SK-N-SH treated with all-trans-retinoic acid at 6 μM for 48 hours (cell line): ENCODE results near the gene CPN1.

ENCODE experiments used
- CREB5 ChIP-seq: fragments of 250-450 bp; sonication (Bioruptor Pico); IDR thresholded peaks from 2 replicates; pipeline ENCODE4 v1.5.1; 2020; ENCODE audit warnings: low read depth, mild to moderate bottlenecking, moderate library complexity
- ZFP3 ChIP-seq: fragments of 250-450 bp; sonication (Bioruptor Pico); IDR thresholded peaks from 2 replicates; pipeline ENCODE4 v1.5.0; 2020; ENCODE audit warnings: mild to moderate bottlenecking, moderate library complexity
- TF ChIP-seq, protein P1 (sequence below): fragments of 250-450 bp; sonication (Bioruptor Pico); IDR thresholded peaks from 2 replicates; pipeline ENCODE4 v1.8.0; 2020; ENCODE audit warnings: mild to moderate bottlenecking, moderate library complexity, borderline replicate concordance

DNA sequence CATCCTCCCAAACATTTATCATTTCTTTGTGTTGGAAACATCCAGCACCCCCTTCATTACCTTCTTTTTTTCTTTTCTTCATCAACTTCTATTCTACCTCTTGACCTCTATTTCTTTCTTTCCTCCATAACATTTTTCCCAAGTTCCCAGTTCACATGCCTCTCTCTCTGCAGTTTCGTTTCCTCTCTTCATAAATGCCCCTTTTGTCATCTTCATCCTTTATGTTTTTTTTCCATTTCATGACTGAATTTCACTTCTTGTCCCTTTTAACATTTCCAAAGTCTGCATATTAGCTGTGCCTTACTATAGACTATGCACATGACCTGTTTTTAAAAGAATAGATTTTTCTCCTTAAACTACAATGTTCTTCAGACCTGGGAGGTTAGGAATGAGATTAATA, 23.7 kb downstream of the CPN1 start:
- TF ChIP-seq ZFP3: no peak
- TF ChIP-seq, protein P1, sequence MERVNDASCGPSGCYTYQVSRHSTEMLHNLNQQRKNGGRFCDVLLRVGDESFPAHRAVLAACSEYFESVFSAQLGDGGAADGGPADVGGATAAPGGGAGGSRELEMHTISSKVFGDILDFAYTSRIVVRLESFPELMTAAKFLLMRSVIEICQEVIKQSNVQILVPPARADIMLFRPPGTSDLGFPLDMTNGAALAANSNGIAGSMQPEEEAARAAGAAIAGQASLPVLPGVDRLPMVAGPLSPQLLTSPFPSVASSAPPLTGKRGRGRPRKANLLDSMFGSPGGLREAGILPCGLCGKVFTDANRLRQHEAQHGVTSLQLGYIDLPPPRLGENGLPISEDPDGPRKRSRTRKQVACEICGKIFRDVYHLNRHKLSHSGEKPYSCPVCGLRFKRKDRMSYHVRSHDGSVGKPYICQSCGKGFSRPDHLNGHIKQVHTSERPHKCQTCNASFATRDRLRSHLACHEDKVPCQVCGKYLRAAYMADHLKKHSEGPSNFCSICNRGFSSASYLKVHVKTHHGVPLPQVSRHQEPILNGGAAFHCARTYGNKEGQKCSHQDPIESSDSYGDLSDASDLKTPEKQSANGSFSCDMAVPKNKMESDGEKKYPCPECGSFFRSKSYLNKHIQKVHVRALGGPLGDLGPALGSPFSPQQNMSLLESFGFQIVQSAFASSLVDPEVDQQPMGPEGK (CRISPR knock-in tag): no peak
- TF ChIP-seq CREB5: no peak
